GM19239 (cell line): ENCODE data around the gene HNRNPA2B1.
"Not testable (repeated sequence)": the region's sequence is repeated elsewhere in the genome, so short reads cannot be mapped to it uniquely, and the experiment has no call there.

Experiments used
- DNase-seq: peaks from one replicate; pipeline ENCODE4 v3.0.0; 2011; ENCODE audit warnings: low spot score; ENCODE audit not compliant: insufficient read length
- FAIRE-seq: peaks from 2 replicates; lab custom pipeline; 2011; peaks lifted over from hg19 to GRCh38; lab: Jason Lieb, UNC

HNRNPA2B1 gene

DNA sequence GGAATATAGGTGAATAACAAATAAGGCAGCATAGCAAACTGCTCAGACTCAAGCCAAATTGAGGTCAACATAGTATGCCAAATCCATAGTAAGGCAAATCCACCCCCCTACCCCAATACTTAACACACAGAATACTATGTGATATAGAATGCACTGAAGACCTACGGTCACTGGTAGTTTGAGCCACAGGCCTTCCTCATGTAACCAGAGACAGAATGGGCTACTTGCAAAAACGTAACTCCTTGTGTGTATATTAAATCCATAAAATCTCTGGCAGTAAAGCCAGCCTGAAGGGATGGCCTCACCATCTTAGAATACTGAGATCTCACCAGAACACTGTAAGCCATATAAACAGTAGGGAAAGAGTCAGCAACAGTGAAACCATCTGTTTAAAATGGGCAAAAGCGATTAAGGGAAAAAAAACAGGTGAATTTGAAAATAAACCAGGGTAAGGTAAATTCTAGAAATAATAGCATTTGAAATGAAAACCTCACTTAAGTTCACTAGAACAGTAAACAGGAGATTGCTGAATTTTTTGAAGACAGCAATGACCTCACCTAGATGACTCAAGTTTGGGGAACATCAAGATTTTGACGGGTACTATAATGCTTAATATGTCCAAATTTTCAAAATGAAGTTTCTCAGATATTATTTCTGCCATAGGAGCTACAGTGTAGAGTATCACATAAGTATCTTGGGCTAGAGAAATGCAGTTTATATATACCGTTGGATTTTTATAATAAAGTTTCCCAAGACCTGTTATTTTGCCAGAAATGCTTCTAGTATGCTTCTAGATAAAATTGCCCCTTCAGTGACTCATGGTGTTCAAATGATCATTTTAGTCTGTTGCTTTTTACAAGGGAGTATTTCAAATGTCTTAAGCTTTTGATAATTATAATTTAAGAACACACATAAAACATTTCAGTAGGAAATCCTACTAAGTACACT is 13.9 kb downstream of the HNRNPA2B1 start:
- FAIRE-seq, result peak; percentile 83
- DNase-seq, result no peak

GRCh38 chr7:26185844-26186180 is 14.7 kb downstream of the HNRNPA2B1 start:
- FAIRE-seq, result peak; percentile 8
- no peak for DNase-seq

- FAIRE-seq, result peak; percentile 82
- no peak for DNase-seq
These were observed 15.3 kb downstream of the HNRNPA2B1 start for GRCh38 chr7:26185131-26185843.

DNA sequence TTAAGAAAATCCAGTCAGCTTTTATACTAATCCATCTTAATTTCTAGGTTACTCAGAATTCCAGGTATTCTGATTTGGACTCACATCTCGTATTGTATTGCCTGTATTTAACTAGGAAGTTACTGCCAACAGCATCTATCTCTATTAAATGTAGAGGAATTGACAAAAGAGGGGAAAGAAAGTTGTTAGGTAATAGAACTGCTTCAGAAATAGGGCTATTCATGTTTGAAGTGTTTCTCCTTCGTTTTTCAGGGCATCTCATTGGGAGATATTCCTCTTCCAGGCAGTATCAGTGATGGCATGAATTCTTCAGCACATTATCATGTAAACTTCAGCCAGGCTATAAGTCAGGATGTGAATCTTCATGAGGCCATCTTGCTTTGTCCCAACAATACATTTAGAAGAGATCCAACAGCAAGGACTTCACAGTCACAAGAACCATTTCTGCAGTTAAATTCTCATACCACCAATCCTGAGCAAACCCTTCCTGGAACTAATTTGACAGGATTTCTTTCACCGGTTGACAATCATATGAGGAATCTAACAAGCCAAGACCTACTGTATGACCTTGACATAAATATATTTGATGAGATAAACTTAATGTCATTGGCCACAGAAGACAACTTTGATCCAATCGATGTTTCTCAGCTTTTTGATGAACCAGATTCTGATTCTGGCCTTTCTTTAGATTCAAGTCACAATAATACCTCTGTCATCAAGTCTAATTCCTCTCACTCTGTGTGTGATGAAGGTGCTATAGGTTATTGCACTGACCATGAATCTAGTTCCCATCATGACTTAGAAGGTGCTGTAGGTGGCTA is 16.1 kb downstream of the HNRNPA2B1 start:
- DNase-seq, result not testable (repeated sequence)
- FAIRE-seq, result peak; percentile 61

GRCh38 chr7:26183545-26184280 is 16.8 kb downstream of the HNRNPA2B1 start:
- no peak for DNase-seq

DNA sequence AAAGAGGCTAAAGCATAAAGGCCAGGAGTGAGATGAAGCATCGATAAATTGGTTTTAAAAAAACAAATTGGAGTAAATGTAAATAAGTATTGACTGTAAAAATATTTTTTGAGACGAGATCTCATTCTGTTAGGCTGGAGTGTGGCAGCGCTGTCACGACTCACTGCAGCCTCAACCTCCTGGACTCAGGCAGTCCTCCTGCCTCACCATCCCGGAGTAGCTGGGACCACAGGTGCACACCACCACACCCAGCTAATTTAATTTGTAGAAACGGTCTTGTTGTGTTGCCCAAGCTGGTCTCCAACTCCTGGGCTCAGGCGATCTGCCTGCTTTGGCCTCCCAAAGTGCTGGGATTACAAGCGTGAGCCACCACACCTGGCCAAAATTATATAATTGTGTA is 17.8 kb downstream of the HNRNPA2B1 start:
- DNase-seq (no peak), FAIRE-seq (no peak)

More at GRCh38 chr7:26183545-26184280, 16.8 kb downstream of the HNRNPA2B1 start:
- FAIRE-seq, result no peak

GRCh38 chr7:26182283-26182682 is 18.3 kb downstream of the HNRNPA2B1 start:
- no peak for DNase-seq
- FAIRE-seq, result no peak

GRCh38 chr7:26181474-26182227 is 18.9 kb downstream of the HNRNPA2B1 start:
- no peak for DNase-seq
- FAIRE-seq, result no peak

- no peak for FAIRE-seq
- DNase-seq, result no peak
These were observed 19.8 kb downstream of the HNRNPA2B1 start for GRCh38 chr7:26180792-26181198.

DNA sequence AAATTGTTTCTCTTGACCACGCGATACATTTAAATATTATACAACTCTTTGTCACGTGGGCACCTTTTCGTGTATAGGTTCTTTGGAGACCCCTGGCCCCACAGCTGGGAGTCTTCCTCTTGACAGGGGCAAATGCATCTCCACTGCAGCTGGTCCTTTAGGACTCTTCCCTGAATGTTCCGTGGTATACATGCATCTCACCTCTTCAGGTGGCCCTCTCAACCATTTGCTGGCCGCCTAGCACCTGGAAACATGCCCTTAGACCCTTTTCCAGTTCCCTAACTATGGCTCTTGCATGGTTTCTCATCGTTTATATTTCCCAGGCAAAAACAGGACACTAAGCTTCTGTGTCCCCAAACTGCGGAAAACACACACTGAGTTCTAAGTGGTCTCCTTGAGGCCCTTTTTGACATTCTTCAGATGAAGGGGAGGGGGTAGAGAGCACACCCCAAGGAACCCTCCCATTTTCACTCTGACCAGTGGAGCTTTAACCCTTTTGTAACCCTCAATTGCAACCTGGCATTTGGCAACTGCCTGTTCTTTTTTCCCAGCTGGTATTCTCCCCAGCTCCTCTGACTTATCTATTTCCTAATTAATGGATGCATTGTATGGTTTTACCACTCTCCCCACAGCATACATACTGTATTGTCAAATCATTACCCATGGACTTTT is 20.6 kb downstream of the HNRNPA2B1 start:
- FAIRE-seq, result no peak
- DNase-seq, result no peak

GRCh38 chr7:26179422-26179821 is 21.1 kb downstream of the HNRNPA2B1 start:
- DNase-seq (no peak), FAIRE-seq (no peak)

GRCh38 chr7:26178272-26178960 is 22.1 kb downstream of the HNRNPA2B1 start:
- FAIRE-seq, result no peak
- no peak for DNase-seq

- not testable (repeated sequence) for FAIRE-seq, DNase-seq
These were observed 23.3 kb downstream of the HNRNPA2B1 start for GRCh38 chr7:26177269-26177668.

DNA sequence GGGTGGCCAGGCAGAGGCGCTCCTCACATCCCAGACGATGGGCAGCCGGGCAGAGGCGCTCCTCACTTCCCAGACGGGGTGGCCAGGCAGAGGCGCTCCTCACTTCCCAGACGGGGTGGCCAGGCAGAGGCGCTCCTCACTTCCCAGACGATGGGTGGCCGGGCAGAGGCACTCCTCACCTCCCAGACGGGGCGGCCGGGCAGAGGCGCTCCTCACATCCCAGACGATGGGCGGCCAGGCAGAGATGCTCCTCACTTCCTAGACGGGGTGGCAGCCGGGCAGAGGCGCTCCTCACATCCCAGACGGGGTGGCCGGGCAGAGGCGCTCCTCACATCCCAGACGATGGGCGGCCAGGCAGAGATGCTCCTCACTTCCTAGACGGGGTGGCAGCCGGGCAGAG is 23.9 kb downstream of the HNRNPA2B1 start:
- not testable (repeated sequence) for DNase-seq, FAIRE-seq

DNA sequence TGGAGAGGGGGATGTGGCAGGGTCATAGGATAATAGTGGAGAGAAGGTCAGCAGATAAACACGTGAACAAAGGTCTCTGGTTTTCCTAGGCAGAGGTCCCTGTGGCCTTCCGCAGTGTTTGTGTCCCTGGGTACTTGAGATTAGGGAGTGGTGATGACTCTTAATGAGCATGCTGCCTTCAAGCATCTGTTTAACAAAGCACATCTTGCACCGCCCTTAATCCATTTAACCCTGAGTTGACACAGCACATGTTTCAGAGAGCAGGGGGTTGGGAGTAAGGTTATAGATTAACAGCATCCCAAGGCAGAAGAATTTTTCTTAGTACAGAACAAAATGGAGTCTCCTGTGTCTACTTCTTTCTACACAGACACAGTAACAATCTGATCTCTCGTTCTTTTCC is 24.6 kb downstream of the HNRNPA2B1 start:
- not testable (repeated sequence) for DNase-seq, FAIRE-seq

GRCh38 chr7:26172048-26172447 is 28.5 kb downstream of the HNRNPA2B1 start:
- DNase-seq, result no peak
- FAIRE-seq, result no peak

DNA sequence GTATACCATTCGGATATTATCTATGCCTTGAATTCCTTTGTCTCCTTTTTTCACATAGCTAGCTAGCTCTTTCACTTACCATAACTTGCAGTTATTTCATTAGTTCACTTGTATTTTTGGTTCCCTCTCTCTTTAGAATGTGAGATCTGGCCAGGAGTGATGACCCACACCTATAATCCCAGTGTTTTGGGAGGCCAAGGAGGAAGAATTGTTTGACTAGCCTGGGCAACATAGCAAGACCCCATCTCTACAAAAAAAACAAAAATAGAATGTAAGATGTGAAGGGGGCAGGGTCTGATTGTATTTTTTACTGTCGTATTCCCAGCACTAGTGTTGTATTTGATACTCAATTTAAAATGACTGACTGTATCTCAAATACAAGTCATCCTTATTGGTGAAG is 28.9 kb downstream of the HNRNPA2B1 start:
- FAIRE-seq, result no peak

GRCh38 chr7:26170663-26171062 is 29.9 kb downstream of the HNRNPA2B1 start:
- FAIRE-seq (no peak), DNase-seq (no peak)

More for the DNA sequence above, 28.9 kb downstream of the HNRNPA2B1 start:
- no peak for DNase-seq
